Esophagus squamous epithelium (tissue), 4 donors: ENCODE results near the gene GALNT2.

Experiments used
- POLR2A ChIP-seq, 4 donors: fragments of 450-650 bp; IDR thresholded peaks; one replicate each; pipeline ENCODE4 v1.6.1; 2017; ENCODE audit warnings: antibody characterized with exemption in 4 of 4, mild to moderate bottlenecking in 4 of 4, moderate library complexity in 3 of 4
- TF ChIP-seq, protein P1 (sequence below), 6 experiments: fragments of 450-650 bp in 4 of 6; fragments of 200-600 bp in 2 of 6; sonication (generic) in 2 of 6; IDR thresholded peaks; one replicate each; pipeline ENCODE4 v1.5.1; 2016 to 2019; ENCODE audit warnings: antibody characterized with exemption in 6 of 6, mild to moderate bottlenecking in 4 of 6, moderate library complexity in 4 of 6

DNA sequence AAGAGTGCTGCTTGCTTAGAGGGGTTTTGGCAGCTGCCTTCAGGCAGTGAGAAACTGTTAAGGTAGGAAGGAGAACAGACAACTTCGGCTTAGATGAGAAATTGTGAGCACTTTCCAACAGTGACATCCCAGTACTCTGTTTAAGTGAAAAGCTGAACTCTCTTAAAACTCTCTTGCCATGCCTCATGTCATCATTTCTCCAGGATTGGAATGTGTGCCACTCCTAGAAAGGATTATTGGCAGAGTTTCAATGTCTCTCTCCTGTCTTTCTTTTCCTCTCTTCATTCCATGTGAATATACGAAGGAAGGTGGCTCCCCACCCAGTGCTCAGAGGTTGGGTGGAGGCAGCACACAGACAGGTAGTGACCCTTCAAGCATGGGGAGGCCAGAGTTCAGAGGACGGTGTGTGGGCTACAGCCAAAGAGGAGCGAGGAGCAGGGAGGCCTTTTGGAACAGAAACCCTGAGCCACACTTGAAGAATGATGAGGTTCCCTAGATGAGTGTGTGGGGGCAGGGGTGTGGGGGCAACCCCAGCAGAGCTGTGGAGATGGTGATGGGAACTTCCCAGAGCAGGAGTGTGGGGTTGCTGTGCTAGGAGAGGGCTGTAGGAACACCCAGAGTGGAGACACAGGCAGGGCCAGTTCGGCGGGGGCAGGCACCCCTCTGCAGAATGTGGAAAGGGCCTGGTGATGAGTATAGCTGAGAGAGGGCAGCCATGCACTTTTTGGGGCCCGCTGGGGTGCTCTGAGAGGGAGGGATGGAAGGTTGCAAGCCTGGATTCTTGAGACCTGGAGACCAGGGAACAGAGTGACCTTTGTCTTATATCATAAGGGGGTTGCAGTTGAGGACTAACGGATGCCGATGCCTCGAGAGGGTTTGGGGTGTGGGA, 58.8 kb downstream of the GALNT2 start:
- TF ChIP-seq, protein P1, sequence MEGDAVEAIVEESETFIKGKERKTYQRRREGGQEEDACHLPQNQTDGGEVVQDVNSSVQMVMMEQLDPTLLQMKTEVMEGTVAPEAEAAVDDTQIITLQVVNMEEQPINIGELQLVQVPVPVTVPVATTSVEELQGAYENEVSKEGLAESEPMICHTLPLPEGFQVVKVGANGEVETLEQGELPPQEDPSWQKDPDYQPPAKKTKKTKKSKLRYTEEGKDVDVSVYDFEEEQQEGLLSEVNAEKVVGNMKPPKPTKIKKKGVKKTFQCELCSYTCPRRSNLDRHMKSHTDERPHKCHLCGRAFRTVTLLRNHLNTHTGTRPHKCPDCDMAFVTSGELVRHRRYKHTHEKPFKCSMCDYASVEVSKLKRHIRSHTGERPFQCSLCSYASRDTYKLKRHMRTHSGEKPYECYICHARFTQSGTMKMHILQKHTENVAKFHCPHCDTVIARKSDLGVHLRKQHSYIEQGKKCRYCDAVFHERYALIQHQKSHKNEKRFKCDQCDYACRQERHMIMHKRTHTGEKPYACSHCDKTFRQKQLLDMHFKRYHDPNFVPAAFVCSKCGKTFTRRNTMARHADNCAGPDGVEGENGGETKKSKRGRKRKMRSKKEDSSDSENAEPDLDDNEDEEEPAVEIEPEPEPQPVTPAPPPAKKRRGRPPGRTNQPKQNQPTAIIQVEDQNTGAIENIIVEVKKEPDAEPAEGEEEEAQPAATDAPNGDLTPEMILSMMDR (IDR thresholded peaks at IDR 0.05) = no peak
- TF ChIP-seq POLR2A (IDR thresholded peaks at IDR 0.05) = no peak
